ENCODE measurements around the gene PHF21A. TPM values are rescaled to one million over a fixed set of nuclear protein-coding genes. Genes with fewer than 3 reads are reported as not detected.

Gene PHF21A
- total RNA-seq, 1 donor from 2014 or later = 3.4 TPM

DNA sequence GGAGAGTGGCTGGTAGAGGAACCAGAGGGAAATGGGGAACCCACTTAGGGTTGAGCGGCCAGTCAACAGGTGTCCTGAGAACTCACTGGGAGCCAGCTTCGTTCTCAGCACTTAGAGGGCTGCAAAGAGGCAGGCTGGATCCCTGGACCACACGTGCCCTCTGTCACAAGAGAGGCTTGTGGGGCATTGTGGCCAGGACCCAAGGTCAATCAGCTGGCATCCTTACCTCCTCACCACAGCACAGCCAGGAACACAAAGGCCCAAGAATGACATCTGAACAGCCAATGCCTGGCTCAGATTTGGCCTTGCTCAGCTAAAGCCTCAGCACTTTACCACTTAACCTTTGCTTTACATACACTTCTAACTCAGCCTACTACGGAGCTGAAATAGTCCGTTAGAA lies 228.4 kb downstream of the PHF21A start:
- TF ChIP-seq, protein P1, sequence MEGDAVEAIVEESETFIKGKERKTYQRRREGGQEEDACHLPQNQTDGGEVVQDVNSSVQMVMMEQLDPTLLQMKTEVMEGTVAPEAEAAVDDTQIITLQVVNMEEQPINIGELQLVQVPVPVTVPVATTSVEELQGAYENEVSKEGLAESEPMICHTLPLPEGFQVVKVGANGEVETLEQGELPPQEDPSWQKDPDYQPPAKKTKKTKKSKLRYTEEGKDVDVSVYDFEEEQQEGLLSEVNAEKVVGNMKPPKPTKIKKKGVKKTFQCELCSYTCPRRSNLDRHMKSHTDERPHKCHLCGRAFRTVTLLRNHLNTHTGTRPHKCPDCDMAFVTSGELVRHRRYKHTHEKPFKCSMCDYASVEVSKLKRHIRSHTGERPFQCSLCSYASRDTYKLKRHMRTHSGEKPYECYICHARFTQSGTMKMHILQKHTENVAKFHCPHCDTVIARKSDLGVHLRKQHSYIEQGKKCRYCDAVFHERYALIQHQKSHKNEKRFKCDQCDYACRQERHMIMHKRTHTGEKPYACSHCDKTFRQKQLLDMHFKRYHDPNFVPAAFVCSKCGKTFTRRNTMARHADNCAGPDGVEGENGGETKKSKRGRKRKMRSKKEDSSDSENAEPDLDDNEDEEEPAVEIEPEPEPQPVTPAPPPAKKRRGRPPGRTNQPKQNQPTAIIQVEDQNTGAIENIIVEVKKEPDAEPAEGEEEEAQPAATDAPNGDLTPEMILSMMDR (IDR thresholded peaks at IDR 0.05; ENCODE audit: insufficient read depth, low read length, severe bottlenecking) = no peak
- Histone ChIP-seq H3K4me3 (ENCODE audit: low read depth, low read length) (no peak overlapping the region), H3K27me3 (ENCODE audit: control insufficient read depth, insufficient read depth, low read length) (peaks cover 3% of the 10 kb centered on the region), H3K36me3 (ENCODE audit: control insufficient read depth, insufficient read depth, low read length) (no peaks in the 10 kb centered on the region)
- DNase-seq (ENCODE audit: low read depth) (no peak), FAIRE-seq (no peak)

GRCh38 chr11:45890886-45891550 lies 230.2 kb downstream of the PHF21A start:
- H3K36me3 ChIP-seq (ENCODE audit: control insufficient read depth, insufficient read depth, low read length) = no peaks in the 10 kb centered on the region
- TF ChIP-seq, protein P1 (IDR thresholded peaks at IDR 0.05; ENCODE audit: insufficient read depth, low read length, severe bottlenecking) = no peak
- no peak overlapping the region for H3K4me3 ChIP-seq (ENCODE audit: low read depth, low read length)
- peaks cover 1% of the 10 kb centered on the region for H3K27me3 ChIP-seq (ENCODE audit: control insufficient read depth, insufficient read depth, low read length)
- peak; percentile 13 for FAIRE-seq
- no peak for DNase-seq (ENCODE audit: low read depth)

- H3K27me3 ChIP-seq (ENCODE audit: control insufficient read depth, insufficient read depth, low read length) = peaks cover 1% of the 10 kb centered on the region
- FAIRE-seq = no peak
- H3K36me3 ChIP-seq (ENCODE audit: control insufficient read depth, insufficient read depth, low read length) = no peaks in the 10 kb centered on the region
- H3K4me3 ChIP-seq (ENCODE audit: low read depth, low read length) = no peak overlapping the region
- no peak for DNase-seq (ENCODE audit: low read depth)
- TF ChIP-seq, protein P1 (IDR thresholded peaks at IDR 0.05; ENCODE audit: insufficient read depth, low read length, severe bottlenecking) = no peak
These were observed 231.3 kb downstream of the PHF21A start for GRCh38 chr11:45889966-45890365.

DNA sequence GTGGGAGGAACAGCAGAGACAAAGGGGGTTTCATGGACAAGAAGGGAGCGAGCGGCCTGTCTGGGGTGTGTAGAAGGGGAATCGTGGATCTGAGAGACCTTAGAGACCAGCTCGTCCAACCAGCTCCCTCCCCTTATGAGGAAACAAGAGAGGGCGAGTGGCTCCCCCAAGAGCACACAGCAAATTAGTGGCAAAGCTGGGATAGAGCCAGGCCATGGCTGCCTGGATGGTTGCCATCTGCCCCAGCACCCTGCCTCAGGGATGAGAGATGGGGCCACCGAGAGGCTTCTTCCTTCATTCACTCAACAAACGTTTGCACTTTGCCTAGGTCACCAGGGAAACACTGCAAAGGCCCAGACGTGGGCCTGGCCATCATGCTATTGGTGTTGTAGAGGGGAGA lies 231.7 kb downstream of the PHF21A start:
- Histone ChIP-seq H3K27me3 (ENCODE audit: control insufficient read depth, insufficient read depth, low read length) (peaks cover 1% of the 10 kb centered on the region), H3K4me3 (ENCODE audit: low read depth, low read length) (no peak overlapping the region), H3K36me3 (ENCODE audit: control insufficient read depth, insufficient read depth, low read length) (no peaks in the 10 kb centered on the region)
- TF ChIP-seq, protein P1 (IDR thresholded peaks at IDR 0.05; ENCODE audit: insufficient read depth, low read length, severe bottlenecking) = no peak
- DNase-seq (ENCODE audit: low read depth) (no peak), FAIRE-seq (no peak)

- DNase-seq (ENCODE audit: low read depth) (no peak), FAIRE-seq (no peak)
- no peak overlapping the region for H3K4me3 ChIP-seq (ENCODE audit: low read depth, low read length)
- no peaks in the 10 kb centered on the region for H3K27me3 ChIP-seq (ENCODE audit: control insufficient read depth, insufficient read depth, low read length)
- no peaks in the 10 kb centered on the region for H3K36me3 ChIP-seq (ENCODE audit: control insufficient read depth, insufficient read depth, low read length)
- TF ChIP-seq, protein P1 (IDR thresholded peaks at IDR 0.05; ENCODE audit: insufficient read depth, low read length, severe bottlenecking) = no peak
These were observed 233.7 kb downstream of the PHF21A start for GRCh38 chr11:45887587-45887986.

All from bronchial epithelial cell (primary cell).